Neural cell (in vitro differentiated cells): Measurements from ENCODE around the gene NFE2L2.

Experiments
- EP300 ChIP-seq: fragments of 450-650 bp; conservative IDR thresholded peaks from 2 replicates; pipeline ENCODE4 v1.6.1; 2014; ENCODE audit warnings: antibody characterized with exemption, mild to moderate bottlenecking, moderate library complexity; ENCODE audit not compliant: poor library complexity, severe bottlenecking
- EZH2 ChIP-seq: fragments of 200-600, 300-800 bp; shearing (Covaris generic), sonication (generic); IDR thresholded peaks from 2 replicates; pipeline ENCODE4 v1.6.1; 2014; ENCODE audit warnings: antibody characterized with exemption, low read length, borderline replicate concordance, mild to moderate bottlenecking; ENCODE audit not compliant: insufficient read depth, poor library complexity, severe bottlenecking
- MXI1 ChIP-seq: fragments of 450-650 bp; conservative IDR thresholded peaks from 2 replicates; pipeline ENCODE4 v1.6.1; 2014; ENCODE audit warnings: antibody characterized with exemption, mild to moderate bottlenecking; ENCODE audit not compliant: poor library complexity, severe bottlenecking
- POLR2AphosphoS5 ChIP-seq: IDR thresholded peaks from 2 replicates; pipeline ENCODE4 v1.6.1; 2012
- RAD21 ChIP-seq: fragments of 450-650 bp; conservative IDR thresholded peaks from 2 replicates; pipeline ENCODE4 v1.6.1; 2014; ENCODE audit warnings: antibody characterized with exemption, mild to moderate bottlenecking, moderate library complexity
- TAF1 ChIP-seq: IDR thresholded peaks from 2 replicates; pipeline ENCODE4 v1.6.1; 2012; ENCODE audit warnings: low read depth
- TF ChIP-seq, protein P1 (sequence below): fragments of 450-650 bp; IDR thresholded peaks from 2 replicates; pipeline ENCODE4 v1.5.1; 2014; ENCODE audit warnings: antibody characterized with exemption, mild to moderate bottlenecking, moderate library complexity; ENCODE audit not compliant: poor library complexity, severe bottlenecking
- TF ChIP-seq, protein P2 (sequence below): IDR thresholded peaks from 2 replicates; pipeline ENCODE4 v1.6.1; 2012; ENCODE audit warnings: borderline replicate concordance

DNA sequence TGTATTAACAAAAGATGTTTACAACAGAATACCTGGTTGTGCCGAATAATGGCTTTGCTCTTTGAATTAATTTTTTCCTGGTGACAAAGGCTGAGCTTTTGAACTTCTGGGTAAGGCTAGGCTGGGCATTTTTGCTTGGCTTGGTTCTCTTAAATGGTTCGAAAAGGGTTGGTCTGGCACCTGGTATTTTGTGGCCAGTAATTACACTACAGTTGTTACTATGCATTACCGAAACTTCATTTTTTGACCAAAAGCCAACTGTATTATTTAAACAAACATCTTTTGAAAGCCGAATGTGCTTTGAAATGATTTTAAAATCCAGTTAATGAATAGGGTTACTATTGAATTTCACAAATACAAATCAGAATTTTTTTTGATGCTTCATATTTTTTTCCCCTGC, 19.4 kb upstream of the NFE2L2 start:
- TF ChIP-seq POLR2AphosphoS5 (no peak), RAD21 (no peak), EZH2 (no peak), EP300 (no peak), MXI1 (no peak), TAF1 (no peak)
- TF ChIP-seq, protein P1, sequence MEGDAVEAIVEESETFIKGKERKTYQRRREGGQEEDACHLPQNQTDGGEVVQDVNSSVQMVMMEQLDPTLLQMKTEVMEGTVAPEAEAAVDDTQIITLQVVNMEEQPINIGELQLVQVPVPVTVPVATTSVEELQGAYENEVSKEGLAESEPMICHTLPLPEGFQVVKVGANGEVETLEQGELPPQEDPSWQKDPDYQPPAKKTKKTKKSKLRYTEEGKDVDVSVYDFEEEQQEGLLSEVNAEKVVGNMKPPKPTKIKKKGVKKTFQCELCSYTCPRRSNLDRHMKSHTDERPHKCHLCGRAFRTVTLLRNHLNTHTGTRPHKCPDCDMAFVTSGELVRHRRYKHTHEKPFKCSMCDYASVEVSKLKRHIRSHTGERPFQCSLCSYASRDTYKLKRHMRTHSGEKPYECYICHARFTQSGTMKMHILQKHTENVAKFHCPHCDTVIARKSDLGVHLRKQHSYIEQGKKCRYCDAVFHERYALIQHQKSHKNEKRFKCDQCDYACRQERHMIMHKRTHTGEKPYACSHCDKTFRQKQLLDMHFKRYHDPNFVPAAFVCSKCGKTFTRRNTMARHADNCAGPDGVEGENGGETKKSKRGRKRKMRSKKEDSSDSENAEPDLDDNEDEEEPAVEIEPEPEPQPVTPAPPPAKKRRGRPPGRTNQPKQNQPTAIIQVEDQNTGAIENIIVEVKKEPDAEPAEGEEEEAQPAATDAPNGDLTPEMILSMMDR = no peak
- TF ChIP-seq, protein P2, sequence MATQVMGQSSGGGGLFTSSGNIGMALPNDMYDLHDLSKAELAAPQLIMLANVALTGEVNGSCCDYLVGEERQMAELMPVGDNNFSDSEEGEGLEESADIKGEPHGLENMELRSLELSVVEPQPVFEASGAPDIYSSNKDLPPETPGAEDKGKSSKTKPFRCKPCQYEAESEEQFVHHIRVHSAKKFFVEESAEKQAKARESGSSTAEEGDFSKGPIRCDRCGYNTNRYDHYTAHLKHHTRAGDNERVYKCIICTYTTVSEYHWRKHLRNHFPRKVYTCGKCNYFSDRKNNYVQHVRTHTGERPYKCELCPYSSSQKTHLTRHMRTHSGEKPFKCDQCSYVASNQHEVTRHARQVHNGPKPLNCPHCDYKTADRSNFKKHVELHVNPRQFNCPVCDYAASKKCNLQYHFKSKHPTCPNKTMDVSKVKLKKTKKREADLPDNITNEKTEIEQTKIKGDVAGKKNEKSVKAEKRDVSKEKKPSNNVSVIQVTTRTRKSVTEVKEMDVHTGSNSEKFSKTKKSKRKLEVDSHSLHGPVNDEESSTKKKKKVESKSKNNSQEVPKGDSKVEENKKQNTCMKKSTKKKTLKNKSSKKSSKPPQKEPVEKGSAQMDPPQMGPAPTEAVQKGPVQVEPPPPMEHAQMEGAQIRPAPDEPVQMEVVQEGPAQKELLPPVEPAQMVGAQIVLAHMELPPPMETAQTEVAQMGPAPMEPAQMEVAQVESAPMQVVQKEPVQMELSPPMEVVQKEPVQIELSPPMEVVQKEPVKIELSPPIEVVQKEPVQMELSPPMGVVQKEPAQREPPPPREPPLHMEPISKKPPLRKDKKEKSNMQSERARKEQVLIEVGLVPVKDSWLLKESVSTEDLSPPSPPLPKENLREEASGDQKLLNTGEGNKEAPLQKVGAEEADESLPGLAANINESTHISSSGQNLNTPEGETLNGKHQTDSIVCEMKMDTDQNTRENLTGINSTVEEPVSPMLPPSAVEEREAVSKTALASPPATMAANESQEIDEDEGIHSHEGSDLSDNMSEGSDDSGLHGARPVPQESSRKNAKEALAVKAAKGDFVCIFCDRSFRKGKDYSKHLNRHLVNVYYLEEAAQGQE = no peak
